Measurements from ENCODE around the gene E2F7. TPM values are rescaled to one million over a fixed set of nuclear protein-coding genes. Genes with fewer than 3 reads are reported as not detected.
"Not testable (repeated sequence)": the region's sequence is repeated elsewhere in the genome, so short reads cannot be mapped to it uniquely, and the experiment has no call there.

Gene E2F7
- total and polyA plus RNA-seq, 2 donors (not counting 1 experiment from before 2014, with no cell fraction given): 3.6 to 9.7 TPM

DNA sequence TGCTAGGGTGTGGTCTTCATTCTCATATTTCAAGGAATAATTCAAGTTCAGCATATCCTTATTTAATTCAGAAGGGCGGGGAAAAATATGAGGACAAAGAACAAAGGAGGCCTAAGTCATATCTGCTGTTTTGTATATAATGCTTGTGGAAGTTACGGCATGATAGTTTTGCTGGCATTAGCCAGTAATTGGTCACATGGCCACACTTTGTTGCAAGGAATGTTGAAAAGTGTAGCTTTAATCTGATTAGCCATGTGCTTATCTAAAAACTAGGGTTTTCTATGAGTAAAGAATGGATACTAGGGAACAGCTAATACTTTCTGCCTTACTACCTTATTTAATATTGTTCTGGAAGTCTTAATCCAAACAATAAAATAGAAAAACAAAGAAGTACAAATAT lies 34.4 kb upstream of the E2F7 start:
- peak in 1 of 2 donors; percentile 40 for DNase-seq (ENCODE audit: low read depth in 2 of 2)
- no peaks in the 10 kb centered on the region for H3K36me3 ChIP-seq (ENCODE audit: control insufficient read depth, insufficient read depth, low read length)
- H3K9ac ChIP-seq (ENCODE audit: insufficient read depth, low read length): no peak overlapping the region
- peaks cover 3% of the 10 kb centered on the region for H3K4me1 ChIP-seq (ENCODE audit: control insufficient read depth, extremely low read depth, insufficient read depth, low read length)
- H3K4me2 ChIP-seq (ENCODE audit: extremely low read depth, insufficient read depth, low read length): no peak overlapping the region
- no peaks in the 10 kb centered on the region for H4K20me1 ChIP-seq (ENCODE audit: control insufficient read depth, extremely low read depth, insufficient read depth, low read length)
- H3K27ac ChIP-seq (ENCODE audit: insufficient read depth, low read length): no peak overlapping the region
- no peak overlapping the region for H2AFZ ChIP-seq (ENCODE audit: low read length)
- H3K79me2 ChIP-seq (ENCODE audit: control insufficient read depth, insufficient read depth, low read length): no peaks in the 10 kb centered on the region
- H3K9me3 ChIP-seq (ENCODE audit: control insufficient read depth, insufficient read depth, low read depth, low read length): no peaks in the 10 kb centered on the region
- no peaks in the 10 kb centered on the region for H3K27me3 ChIP-seq (ENCODE audit: control insufficient read depth, insufficient read depth, low read length)
- no peak overlapping the region for H3K4me3 ChIP-seq (replicated peaks in 1 of 4; ENCODE audit: control extremely low read depth in 1 of 4, insufficient read depth in 1 of 4, low read depth in 3 of 4, low read length in 4 of 4)
- TF ChIP-seq, protein P1, sequence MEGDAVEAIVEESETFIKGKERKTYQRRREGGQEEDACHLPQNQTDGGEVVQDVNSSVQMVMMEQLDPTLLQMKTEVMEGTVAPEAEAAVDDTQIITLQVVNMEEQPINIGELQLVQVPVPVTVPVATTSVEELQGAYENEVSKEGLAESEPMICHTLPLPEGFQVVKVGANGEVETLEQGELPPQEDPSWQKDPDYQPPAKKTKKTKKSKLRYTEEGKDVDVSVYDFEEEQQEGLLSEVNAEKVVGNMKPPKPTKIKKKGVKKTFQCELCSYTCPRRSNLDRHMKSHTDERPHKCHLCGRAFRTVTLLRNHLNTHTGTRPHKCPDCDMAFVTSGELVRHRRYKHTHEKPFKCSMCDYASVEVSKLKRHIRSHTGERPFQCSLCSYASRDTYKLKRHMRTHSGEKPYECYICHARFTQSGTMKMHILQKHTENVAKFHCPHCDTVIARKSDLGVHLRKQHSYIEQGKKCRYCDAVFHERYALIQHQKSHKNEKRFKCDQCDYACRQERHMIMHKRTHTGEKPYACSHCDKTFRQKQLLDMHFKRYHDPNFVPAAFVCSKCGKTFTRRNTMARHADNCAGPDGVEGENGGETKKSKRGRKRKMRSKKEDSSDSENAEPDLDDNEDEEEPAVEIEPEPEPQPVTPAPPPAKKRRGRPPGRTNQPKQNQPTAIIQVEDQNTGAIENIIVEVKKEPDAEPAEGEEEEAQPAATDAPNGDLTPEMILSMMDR (conservative IDR thresholded peaks at IDR 0.05 in 1 of 2, IDR thresholded peaks at IDR 0.05 in 1 of 2; ENCODE audit: low read depth in 1 of 2, low read length in 2 of 2): no peak
- no peak for TF ChIP-seq EZH2 (IDR thresholded peaks at IDR 0.05; ENCODE audit: low read length, missing control alignments)

DNA sequence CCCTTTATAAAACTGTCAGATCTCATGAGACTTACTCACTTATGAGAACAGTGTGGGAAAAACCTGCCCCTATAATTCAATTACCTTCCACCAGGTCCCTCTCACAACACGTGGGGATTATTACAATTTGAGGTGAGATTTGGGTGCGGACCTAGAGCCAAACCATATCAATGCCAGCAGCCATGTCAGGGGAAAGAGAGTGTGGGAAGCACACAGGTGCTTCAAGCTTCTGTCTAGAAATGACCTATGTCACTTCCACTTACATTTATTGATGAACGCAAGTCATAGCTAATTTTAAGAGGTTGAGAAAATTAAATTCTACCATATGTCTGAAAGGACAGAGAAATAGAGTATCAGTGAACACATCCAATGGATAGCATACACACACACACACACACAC lies 32.5 kb upstream of the E2F7 start:
- H4K20me1 ChIP-seq (ENCODE audit: control insufficient read depth, extremely low read depth, insufficient read depth, low read length): no peaks in the 10 kb centered on the region

DNA sequence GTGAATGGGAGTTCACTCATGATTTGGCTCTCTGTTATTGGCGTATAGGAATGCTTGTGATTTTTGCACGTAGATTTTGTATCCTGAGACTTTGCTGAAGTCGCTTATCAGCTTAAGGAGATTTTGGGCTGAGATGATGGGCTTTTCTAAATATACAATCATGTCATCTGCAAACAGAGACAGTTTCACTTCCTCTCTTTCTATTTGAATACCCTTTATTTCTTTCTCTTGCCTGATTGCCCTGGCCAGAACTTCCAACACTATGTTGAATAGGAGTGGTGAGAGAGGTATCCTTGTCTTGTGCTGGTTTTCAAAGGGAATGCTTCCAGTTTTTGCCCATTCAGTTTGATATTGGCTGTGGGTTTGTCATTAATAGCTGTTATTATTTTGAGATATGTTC lies 26.9 kb upstream of the E2F7 start:
- not testable (repeated sequence) for DNase-seq (ENCODE audit: low read depth in 2 of 2); H3K9ac ChIP-seq (ENCODE audit: insufficient read depth, low read length); H3K4me3 ChIP-seq (replicated peaks in 1 of 4; ENCODE audit: control extremely low read depth in 1 of 4, insufficient read depth in 1 of 4, low read depth in 3 of 4, low read length in 4 of 4); H2AFZ ChIP-seq (ENCODE audit: low read length); H3K36me3 ChIP-seq (ENCODE audit: control insufficient read depth, insufficient read depth, low read length); H3K79me2 ChIP-seq (ENCODE audit: control insufficient read depth, insufficient read depth, low read length); H3K4me2 ChIP-seq (ENCODE audit: extremely low read depth, insufficient read depth, low read length); H3K27ac ChIP-seq (ENCODE audit: insufficient read depth, low read length); H3K9me3 ChIP-seq (ENCODE audit: control insufficient read depth, insufficient read depth, low read depth, low read length); H4K20me1 ChIP-seq (ENCODE audit: control insufficient read depth, extremely low read depth, insufficient read depth, low read length); H3K27me3 ChIP-seq (ENCODE audit: control insufficient read depth, insufficient read depth, low read length); H3K4me1 ChIP-seq (ENCODE audit: control insufficient read depth, extremely low read depth, insufficient read depth, low read length)

More for the DNA sequence above, 32.5 kb upstream of the E2F7 start:
- no peak for TF ChIP-seq EZH2 (IDR thresholded peaks at IDR 0.05; ENCODE audit: low read length, missing control alignments)
- TF ChIP-seq, protein P1 (conservative IDR thresholded peaks at IDR 0.05 in 1 of 2, IDR thresholded peaks at IDR 0.05 in 1 of 2; ENCODE audit: low read depth in 1 of 2, low read length in 2 of 2): no peak
- no peaks in the 10 kb centered on the region for H3K79me2 ChIP-seq (ENCODE audit: control insufficient read depth, insufficient read depth, low read length)
- no peak overlapping the region for H3K4me2 ChIP-seq (ENCODE audit: extremely low read depth, insufficient read depth, low read length)
- no peak for DNase-seq (ENCODE audit: low read depth in 2 of 2)
- H3K4me3 ChIP-seq (replicated peaks in 1 of 4; ENCODE audit: control extremely low read depth in 1 of 4, insufficient read depth in 1 of 4, low read depth in 3 of 4, low read length in 4 of 4): no peak overlapping the region
- no peak overlapping the region for H3K27ac ChIP-seq (ENCODE audit: insufficient read depth, low read length)
- H3K9me3 ChIP-seq (ENCODE audit: control insufficient read depth, insufficient read depth, low read depth, low read length): no peaks in the 10 kb centered on the region
- no peaks in the 10 kb centered on the region for H3K4me1 ChIP-seq (ENCODE audit: control insufficient read depth, extremely low read depth, insufficient read depth, low read length)
- H3K9ac ChIP-seq (ENCODE audit: insufficient read depth, low read length): no peak overlapping the region
- no peak overlapping the region for H2AFZ ChIP-seq (ENCODE audit: low read length)
- H3K27me3 ChIP-seq (ENCODE audit: control insufficient read depth, insufficient read depth, low read length): no peaks in the 10 kb centered on the region
- H3K36me3 ChIP-seq (ENCODE audit: control insufficient read depth, insufficient read depth, low read length): no peaks in the 10 kb centered on the region

Data from fibroblast of lung (primary cell).